UCSD-AML1 (cell line): ENCODE results near the gene DMWD.

ENCODE experiments used
- DNase-seq: peaks from one replicate; lab custom pipeline; 2025; ENCODE audit not compliant: unreplicated experiment; lab: John Stamatoyannopoulos, UW

Gene DMWD, protein sequence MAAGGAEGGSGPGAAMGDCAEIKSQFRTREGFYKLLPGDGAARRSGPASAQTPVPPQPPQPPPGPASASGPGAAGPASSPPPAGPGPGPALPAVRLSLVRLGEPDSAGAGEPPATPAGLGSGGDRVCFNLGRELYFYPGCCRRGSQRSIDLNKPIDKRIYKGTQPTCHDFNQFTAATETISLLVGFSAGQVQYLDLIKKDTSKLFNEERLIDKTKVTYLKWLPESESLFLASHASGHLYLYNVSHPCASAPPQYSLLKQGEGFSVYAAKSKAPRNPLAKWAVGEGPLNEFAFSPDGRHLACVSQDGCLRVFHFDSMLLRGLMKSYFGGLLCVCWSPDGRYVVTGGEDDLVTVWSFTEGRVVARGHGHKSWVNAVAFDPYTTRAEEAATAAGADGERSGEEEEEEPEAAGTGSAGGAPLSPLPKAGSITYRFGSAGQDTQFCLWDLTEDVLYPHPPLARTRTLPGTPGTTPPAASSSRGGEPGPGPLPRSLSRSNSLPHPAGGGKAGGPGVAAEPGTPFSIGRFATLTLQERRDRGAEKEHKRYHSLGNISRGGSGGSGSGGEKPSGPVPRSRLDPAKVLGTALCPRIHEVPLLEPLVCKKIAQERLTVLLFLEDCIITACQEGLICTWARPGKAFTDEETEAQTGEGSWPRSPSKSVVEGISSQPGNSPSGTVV

DNA sequence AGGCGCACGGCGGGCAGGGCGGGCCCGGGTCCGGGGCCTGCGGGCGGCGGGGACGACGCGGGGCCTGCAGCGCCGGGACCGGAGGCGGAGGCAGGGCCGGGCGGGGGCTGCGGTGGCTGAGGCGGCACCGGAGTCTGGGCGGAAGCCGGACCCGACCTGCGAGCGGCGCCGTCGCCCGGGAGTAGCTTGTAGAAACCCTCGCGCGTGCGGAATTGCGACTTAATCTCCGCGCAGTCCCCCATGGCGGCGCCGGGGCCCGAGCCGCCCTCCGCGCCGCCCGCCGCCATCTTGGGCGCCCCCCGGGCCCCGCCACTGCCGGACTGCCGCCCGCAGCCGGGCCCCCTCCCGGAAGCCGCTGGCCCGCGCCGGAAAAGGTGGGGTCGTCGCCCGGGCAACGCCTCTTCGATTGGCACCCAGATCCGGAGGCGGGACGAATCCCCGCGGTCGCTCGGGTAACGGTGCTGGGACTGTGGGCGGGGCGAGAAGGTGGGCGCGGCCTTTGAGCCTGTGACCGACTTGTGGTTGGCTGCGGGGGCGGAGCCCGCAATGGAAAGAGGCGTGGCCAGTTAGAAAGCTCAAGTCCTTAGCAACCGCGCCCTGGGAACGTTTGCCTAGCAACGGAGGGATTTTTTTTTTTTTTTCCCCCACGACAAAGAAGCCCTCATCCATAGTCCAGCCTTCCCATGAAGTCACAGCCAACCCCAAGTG is at the start of gene DMWD:
DMWD (minus strand) TSS at position 376 of the 708 bp plus-strand sequence; CDS start at position 287, 89 bp downstream.
- peak; percentile 99 for DNase-seq

DNA sequence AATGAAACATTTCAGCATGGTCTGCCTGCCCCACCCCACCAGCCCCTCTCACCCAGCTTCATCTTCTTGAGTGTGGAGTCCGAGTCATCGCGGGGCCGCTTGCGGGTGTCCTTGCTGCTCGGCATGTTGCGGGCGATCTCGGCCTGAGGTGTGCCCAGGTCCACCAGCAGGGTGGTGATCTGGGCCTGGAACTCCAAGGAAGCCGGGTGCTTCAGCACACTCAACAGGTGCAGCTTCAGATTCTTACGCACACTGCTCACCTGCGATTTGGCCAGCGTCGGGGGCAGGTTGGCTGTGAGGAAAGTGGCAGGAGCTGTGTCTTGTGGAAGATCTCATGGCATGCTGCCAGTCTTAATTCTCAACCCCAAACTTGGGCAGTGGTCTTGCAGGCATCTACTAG is 49.6 kb upstream of the DMWD start:
- DNase-seq, result no peak

DNA sequence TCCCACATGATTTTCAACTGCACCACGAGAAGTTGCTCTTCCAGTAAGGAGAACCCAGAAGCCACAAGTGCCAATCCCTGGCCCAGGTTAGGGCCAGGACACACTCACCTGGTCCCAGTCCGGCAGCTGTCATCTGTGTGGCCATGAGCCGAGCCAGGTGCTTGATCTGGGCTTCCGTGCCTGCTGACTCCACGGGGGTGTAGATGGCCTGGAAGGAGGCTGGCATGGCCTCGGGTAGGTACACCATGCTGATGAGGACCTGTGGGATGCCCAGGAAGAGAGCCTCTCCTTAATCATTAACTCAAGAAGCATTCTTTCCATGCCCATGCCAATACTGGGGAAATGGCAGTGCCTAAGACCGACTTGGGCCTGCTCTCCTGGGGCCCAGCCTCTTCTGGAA is 42.3 kb upstream of the DMWD start:
- no peak for DNase-seq

DNA sequence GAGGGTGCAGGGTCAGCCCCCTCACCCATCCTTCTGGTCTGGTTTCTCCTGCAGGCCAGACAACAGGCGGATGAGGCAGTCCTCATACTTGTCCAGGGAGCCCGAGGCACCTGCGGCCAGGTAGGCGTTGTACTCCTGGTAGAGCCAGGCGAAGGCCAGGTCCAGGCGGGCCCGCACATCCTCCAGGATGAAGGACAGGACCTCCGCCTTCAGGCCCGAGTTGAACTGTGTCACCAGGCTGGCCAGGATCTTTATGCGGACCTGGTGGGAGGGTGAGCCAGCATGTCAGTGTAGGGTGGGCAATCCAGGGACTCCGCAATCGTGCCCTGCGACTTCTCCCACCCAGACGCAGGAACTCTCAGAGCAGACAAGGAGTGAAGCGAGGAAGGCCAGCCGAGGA is 36.3 kb upstream of the DMWD start:
- no peak for DNase-seq

DNA sequence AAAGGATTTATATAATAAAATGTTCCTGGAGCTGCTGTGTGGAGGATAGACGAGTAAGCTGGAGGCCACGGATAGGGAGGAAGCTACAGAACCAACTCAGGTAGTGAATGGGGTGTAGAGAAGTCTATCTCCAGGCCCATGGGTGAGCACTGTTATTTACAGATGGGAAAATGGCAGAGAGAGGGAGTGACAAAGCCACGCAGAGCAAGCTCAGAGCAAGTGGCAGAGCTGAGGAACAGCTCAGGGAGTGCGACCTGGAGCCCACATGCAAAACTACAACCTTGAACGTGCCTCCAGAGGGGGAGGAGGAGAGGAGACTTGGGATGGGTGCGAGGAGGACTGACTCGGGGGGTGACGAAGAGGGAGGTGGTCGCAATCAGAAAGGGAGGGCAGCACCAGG is 35.9 kb upstream of the DMWD start:
- no peak for DNase-seq

DNA sequence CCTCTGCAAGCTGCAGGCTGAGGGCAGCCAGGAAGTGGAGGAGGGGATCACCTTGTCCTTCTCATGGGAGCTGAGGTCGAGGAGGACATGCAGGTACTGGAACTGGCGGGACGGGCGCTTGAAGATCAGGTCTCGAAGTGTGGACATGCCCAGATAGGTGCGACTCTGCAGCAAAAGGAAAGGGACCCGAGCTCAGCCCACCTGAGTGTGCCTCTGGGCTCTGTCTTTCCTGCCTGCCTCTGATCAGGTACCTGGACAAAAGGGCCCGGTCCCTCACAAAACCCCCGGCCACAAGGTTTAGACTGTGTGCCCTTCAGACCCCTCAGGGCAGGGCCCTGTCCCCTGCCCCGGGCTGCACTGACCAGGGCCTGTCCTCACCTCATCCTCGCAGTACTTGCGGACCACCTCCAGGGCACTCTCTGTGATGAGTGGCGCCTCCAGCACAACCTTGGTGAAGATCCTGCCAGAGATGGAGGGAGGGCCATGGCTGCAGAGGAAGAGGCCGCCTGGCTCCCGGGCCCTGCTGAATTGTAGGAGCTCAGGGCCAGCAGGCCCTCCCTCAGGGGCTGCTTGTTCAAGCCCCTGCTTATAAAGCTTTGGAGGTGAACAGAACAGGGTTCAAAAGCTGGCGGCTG is 34.9 kb upstream of the DMWD start:
- DNase-seq, result no peak

DNA sequence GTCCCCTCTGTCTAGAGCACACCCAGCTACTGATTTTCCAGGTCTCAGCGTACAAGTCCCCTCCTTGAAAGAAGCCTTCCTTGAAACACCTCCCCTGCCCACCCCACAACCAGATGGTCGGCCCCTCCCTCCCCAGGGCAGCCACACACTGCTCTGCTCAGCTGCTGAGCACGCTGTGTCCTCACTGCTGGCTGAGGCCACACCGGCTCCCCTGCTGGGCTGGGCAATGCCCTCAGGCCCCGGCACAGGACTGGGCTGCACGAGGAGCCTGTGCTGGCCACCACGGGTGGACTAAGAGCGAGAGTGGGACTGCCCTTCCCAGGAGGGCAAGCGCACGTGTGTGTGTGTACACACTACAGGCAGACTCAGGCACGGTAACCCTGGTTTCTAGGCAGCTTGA is 34.3 kb upstream of the DMWD start:
- no peak for DNase-seq

DNA sequence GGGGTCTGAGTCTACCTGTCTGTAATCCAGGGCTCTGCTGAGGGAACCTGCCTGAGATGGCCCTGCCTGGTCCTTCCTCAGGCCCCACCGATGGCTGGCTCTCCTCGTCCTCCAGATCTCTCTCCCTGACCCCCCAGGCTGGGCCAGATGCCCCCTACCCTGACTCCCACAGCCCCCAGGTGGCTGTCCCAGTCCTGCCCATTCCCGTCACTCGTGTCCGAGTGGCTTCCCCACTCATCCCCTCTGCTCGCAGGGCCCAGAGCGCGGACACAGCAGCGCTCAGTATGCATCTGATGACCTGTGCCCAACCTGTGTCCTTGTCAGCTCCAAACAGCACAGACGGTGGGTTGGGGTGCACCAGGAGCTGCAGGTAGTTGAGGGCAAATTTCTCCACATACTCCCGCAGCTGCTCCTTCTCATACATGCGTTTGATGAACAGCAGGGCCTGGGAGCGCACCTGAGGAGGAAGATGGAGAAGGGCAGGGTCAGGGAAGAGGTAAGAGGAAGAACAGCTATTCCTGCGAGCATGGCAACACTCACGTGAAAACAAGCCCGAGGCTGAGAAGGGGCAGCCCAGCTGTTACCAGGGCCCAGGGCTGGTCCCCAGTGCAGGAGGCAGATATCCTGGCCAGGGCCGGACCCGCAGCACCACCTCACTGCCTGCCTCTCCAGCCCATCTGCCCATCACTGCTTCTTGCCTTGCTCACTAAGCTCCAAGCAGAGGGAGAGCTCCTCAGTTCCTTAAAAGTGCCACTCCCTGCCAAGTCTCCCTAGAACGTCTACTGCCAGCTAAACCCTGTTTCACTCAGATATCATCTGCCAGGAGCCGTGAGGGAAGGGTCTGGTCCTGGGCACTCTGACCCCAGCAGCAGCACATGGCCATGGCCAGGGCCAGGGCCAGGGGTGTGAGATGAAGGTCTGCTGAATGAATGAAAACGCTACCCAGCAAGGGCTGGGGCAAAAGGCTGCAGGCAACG is 33.6 kb upstream of the DMWD start:
- DNase-seq, result no peak

DNA sequence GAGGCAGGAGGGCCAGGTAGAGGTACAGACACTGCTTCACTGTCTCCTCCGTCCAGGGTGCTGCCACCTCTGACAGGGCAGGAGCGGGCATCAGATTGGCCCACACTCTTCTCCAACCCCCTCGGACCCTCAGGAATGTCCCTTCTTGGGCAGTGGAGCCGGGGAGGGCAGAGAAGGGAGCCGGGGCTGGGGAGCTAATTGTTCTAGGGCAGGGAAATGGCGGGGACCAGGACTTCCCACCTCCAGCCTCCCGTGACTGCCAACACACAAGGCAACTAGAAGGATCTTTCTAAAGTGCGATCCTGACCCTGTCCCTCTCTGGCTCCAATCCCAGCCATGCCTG is 32.6 kb upstream of the DMWD start:
- no peak for DNase-seq

DNA sequence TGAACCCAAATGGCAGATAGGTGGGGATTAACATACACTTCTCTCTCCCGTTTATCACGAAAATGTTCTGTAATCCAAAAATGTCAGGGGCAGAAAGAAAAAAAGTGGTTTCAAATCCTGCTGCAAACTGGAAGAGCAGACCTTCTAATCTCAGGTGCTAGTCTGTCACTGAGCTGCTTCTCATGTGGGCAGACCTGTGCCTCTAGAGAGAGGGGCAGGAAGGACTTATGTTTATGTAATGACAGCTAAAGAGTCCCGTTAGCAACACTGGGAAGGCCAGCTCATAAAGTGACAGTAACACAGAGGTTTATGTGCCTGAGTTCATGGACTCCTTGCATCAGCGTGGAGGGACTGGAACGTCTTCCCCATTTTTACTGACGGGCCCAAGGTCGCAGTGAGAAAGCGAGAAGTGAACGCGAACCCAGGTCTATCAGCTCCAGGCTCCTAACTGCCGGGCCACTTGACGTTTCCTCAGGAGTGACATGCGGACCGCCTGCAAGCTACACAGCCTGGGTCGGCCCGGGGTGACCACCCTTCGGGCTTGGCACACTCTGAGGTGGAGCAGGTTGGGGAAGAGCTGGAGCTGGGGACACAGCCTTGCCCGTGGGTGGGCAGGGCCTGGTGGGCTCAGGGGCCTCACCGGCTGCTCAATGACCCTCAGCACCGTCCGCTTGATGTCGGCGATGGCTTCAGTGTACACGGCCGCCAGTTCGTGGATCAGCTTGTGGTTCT is 32.1 kb upstream of the DMWD start:
- no peak for DNase-seq

DNA sequence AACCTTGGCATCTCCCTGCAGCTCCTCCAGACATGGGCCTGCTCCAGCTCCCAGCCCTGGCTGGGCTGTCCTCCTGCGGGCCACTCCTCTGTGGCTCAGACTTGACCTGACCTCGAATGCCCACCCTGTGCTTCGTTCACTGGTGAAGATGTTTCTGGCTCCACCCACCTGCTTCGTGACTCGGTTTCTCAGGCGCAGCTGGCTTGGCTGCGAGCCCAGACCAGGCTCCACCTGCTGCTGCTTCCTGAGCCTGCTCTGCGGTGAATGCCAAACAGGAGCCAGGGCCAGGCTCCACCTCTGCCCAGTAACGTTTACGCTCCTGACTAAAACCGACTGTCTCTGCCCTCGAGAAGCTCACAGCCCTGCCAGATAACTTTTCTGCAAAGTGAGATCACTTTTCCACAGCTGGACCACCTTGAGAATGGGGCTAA is 31.4 kb upstream of the DMWD start:
- DNase-seq, result no peak

DNA sequence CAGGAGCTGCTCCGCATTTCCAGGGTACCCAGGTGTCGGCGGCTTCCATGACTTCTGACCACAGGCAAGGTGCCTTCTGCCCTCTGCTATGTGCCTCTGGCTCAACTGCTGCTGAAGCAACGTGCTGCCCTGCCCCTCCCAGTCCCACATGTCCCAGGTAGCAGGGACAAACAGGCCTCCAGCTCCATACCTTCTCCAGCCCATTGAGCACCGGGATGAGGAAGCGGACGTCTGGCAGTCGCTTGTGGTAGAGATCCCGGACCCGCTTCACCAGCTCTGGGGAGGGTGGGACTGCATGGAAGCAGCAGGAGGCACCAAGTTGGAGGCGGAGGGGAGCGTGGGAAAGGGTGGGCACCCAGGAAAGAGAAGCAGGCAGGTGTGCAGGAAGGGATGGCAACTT is 30.5 kb upstream of the DMWD start:
- DNase-seq, result no peak

DNA sequence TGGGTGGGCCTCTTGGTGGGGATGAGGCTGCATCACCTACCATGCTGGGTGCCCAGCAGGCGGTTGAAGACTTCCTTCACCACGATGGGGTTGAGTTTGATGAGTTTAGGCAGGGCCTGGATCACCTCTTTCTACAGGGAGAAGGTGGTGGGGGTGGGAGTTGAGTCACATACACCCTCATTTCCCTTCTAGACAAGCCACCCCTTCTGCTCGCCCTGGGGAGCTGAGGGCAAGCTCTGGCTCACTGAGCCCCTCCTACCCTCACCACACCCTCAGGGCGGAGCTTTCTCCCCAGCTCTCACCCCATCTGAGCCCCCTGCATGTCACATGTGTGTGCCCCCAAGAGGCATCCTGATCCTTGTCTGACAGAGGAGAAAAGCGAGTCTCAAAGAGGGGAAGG is 30.1 kb upstream of the DMWD start:
- DNase-seq, result no peak

DNA sequence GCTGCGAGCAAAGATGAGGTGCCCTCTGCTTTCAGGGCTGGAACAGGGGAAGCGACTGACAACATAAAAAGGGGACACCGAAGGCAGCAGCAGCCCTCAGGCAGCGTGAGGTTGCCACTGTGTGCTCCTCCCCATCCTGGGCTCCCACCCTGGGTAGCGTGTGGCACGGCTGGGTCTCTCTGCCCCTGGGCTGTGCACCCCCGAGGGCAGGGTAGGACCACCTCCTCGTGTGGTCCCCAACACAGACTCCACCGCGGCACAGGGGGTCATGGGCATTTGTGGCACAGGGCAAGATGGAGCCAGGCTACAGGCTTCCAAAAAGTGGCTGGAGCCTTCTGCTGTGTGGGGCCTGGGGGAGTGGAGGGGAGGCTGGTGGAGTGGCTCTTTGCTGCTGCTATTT is 28.9 kb upstream of the DMWD start:
- DNase-seq, result no peak

DNA sequence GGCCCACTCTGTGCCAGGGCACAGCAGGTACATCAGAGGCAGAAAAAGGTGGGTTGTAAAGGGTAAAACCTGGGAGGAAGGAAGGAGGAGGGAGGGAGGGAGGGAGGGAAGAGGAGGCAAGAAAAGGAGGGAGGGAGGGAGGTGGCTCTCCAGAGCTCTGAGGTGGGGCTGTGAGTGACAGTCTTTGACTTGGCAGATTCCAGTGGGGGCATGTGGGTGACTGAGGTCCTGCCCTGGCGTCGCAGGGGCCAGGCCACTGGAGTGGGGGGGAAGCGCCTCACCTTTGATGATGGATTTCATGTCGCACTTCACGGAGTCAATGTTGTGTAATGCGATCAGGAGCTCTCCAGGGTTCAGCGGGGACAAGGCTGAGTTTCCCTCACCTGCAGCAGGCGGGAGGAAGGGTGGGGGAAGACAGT is 28.5 kb upstream of the DMWD start:
- no peak for DNase-seq

DNA sequence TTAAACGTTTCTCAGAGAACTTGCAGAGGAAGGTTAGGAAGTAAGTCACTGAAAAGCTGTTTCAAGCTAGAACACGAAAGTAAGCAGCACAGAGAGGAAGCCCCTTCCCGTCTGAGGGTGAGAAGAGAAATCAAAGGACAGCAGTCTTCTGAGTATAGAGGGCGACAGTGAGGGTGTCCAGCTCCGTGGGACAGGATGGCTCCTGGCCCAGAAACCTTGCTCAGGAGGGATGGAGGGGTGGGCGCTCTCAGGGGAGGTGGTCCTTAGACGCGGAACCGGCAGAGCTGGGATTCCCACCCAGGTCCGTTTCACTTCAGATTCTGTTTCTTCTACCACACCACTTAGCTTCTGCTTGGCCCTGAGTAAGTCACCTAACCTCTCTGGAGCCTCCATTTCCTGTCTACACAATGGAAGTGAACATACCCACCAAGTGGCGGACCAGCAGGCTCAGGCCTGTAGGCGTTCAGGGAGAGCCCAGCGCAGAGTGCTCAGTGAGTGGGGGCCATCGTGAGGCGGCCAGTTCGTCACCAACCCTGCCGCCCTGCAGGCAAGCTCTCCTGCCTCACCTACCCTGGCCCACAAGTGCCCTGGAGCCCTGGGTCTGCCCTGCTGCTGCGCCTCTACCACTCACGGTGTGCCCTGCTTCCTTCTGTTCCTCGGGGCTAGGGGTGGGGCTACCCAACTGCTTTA is 27.9 kb upstream of the DMWD start:
- DNase-seq, result no peak

DNA sequence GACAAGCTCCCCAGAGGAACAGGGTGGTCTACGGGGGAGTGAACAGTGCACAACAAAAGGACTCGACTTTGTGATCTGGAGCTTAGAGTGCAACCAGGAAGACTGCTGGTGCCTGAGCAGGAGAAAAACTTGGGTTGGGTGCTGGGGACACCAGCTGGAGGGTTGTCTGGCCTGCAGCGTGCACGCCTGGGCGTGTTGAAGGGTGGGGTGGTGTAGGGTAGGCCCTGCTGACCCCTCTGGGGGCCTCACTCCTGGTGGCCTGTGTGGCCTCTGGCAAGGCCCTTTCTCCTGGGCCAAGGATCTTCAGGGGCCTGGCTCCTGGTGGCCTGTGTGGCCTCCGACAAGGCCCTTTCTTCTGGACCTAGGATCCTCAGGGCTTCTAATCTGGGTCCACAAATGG is 27.1 kb upstream of the DMWD start:
- no peak for DNase-seq

DNA sequence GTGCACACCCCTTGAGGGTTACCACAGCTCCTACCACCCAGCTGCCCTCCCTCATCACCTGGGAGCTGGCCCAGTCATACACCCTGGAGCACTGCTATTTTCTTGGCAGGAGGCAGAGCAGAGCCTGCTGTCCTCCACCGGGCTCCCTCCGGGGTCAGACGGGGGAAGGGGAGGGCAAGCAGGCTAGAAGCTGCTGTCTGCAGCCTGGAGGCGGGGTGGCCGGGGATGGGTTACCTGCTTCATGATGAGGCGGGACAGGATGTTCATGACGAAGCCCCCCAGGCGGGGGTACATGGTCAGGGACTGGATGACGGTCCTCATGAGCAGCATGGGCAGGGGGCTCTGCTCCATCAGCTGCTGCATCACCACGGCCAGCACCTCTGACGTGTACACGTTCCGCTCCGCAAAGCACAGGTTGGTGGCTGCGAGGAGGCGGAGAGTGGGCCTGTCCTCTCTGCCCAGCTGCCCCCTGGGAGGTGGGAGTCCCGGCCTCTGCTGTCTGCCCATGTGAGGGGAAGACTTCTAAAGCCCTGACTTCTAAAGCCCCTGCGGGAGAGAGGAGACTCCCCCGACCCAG is 25.2 kb upstream of the DMWD start:
- DNase-seq, result no peak
